Stimulated activated CD4-positive, alpha-beta T cell treated with anti-CD3 and anti-CD28 coated beads, Interleukin-12 subunit alpha, Interleukin-12 subunit beta, amount 100 ng/mL, for 4 hours (primary cell): ENCODE data around the gene RASSF5.
A peak's percentile ranks its signal among the peaks of the same experiment; 100 is the strongest.
"Not testable (repeated sequence)": the region's sequence is repeated elsewhere in the genome, so short reads cannot be mapped to it uniquely, and the experiment has no call there.

Source experiments
- DNase-seq: peaks from one replicate; pipeline ENCODE4 v3.0.0-alpha.2; 2020

Gene RASSF5

GRCh38 chr1:206477110-206477509 is 30.2 kb upstream of the RASSF5 start:
- no peak for DNase-seq

DNA sequence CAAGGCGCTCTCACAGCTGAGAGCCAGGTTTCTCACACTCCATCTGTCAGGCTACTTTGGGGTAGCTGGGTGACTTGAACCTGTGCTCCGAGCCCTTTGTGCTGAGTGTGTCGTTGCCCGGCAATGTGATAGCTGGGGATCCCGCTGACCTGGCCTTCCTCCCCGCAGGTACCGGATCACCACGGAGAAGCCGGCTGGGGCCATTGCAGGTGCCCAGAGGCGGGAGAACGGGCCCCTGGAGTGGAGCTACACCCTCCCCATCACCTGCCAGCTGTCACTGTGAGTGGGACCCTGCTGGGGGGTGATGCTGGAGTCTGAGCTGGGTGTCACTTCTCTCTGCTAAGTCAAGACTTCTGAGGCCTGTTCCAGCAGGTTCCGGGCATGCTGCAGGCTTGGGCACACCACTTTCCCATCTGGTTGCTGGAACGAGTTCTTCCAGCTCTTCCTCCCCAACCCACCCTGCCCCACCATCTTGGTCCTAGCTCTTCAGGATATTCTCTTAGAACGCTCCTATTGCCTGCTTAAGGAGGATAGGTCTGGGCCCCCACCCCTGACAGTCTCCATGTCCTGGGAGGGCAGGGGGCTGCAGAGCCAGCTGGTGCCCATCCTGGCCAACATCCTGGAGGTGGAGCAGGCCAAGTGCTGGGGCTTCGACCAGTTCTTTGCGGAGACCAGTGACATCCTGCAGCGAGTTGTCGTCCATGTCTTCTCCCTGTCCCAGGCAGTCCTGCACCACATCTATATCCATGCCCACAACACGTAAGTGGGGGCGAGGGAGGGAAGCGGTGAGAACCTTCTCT is 29.6 kb upstream of the RASSF5 start:
- no peak for DNase-seq

DNA sequence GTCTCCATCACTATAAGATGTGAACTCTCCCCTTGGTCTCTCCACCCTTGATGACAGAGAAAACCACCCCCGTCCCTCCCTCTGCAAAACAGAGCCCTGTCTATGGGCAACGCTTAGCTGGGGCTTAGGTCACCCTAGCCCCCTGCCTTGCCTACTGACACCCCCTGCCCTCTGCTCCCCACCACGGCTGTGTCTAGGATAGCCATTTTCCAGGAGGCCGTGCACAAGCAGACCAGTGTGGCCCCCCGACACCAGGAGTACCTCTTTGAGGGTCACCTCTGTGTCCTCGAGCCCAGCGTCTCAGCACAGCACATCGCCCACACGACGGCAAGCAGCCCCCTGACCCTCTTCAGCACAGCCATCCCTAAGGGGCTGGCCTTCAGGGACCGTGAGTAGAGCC is 28.6 kb upstream of the RASSF5 start:
- no peak for DNase-seq

GRCh38 chr1:206479183-206480125 is 27.9 kb upstream of the RASSF5 start:
- DNase-seq = peak; percentile 64

DNA sequence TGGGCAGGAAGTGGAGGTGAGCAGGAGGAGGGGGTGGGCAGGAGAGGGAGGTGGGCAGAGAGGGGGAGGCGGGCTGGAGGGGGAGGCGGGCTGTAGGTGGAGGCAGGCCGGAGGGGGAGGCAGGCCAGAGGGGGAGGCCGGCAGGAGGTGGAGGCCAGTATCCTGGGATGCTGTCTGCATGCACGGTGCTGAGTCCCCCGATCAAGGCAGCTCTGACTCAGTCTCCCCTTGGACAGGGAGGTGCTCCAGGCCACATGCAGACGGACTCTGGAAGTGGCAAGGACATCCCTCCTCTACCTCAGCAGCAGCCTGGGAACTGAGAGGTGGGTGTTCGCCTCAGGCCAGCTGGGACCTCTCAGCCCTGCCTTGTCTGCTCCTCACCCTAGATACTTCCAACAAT is 27.1 kb upstream of the RASSF5 start:
- no peak for DNase-seq

DNA sequence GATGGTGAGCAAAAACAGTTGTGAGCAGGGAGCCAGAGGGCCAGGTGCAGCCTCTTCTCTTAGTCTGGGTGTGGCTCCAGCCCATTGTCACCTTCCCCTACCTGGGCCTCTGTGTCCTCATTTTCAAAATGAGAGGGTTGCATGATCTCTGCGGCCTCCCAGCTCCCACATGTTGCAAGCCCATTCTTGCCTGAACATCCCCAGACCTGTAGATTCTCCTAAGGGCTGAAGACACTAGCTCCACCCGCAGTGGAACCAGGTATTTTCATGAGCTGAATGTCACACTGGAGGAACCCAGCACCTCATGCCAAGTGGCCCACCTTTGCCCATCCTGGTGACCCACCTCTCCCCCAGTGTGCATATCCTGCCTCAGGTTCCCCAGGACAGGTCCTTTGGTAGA is 24.7 kb upstream of the RASSF5 start:
- no peak for DNase-seq

GRCh38 chr1:206483864-206484263 is 23.5 kb upstream of the RASSF5 start:
- DNase-seq = not testable (repeated sequence)

DNA sequence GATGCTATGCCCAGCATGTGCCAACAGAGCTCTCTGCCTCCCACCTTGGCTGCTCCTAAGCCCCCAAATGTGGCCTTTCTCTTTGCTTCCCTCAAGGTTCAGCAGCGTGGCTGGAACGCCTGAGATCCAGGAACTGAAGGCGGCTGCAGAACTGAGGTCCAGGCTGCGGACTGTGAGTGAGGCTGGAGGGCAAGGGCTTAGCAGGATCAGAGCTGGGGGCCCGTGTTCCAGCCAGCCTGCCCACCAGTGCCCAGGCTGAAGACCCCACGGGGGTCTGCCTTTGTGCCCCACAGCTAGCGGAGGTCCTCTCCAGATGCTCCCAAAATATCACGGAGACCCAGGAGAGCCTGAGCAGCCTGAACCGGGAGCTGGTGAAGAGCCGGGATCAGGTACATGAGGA is 22.4 kb upstream of the RASSF5 start:
- DNase-seq = no peak

DNA sequence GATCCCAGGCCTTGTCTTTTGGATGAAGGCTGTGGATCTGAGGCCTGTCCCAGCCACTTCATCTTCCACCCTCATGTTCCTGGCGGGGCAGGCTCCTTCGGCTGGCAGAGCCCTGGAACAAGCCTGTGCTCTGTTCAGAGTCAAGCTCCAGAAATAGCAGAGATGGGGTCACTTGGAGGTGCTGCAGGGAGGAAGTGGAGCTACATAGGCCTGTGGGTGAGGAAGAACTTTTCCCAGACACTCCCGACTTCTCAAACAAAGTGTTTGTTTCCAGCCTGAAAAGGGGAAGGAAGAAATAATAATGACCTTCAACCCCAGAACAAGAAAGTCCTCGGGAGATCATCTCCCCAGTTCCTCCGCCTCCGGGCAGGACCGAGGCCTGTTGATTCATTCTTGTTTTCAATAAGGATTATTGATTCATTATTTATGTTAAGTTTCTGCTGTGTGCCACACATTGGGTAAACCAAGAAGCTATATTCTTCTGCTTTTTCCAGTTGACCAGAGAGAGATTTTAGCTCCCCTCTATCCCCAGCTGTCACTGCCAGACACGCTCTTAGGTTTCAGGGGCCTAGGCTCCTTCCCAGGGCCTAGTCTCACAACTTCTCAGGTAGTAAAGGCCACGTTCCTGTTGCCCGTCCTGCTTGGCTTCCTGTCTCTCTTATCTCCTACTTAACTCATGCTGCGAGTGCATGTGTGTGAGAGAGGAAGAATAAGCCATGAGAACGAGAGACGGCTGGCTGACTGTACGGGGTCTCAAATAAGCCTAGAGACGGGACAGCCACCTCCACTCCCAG is 20.1 kb upstream of the RASSF5 start:
- DNase-seq = no peak

DNA sequence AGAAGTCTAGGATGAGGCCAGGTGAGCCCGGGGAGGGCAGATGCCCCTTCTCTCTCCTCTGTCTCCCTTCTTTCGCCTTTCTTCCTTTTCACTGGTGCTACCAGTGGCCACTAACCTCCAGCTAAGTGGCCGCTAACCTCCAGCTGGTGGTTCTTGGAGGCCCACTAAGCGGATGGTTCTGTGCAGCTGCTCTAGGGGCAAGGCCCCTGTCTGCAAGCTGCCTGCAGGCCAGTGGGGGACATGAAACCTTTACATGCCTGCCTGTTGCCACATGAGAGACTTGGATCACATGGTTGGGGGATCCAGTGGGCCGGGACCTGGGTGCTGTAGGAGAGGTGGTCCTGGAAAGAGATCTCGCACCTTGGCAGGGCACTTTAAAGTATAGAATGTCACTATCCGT is 19.4 kb upstream of the RASSF5 start:
- DNase-seq = no peak

GRCh38 chr1:206488466-206488865 is 18.9 kb upstream of the RASSF5 start:
- DNase-seq = no peak

- peak; percentile 74 for DNase-seq
Measured at GRCh38 chr1:206489980-206490770, 17.2 kb upstream of the RASSF5 start.

- DNase-seq = no peak
Measured at GRCh38 chr1:206490771-206491405, 16.4 kb upstream of the RASSF5 start.

GRCh38 chr1:206491616-206492015 is 15.7 kb upstream of the RASSF5 start:
- DNase-seq = no peak

DNA sequence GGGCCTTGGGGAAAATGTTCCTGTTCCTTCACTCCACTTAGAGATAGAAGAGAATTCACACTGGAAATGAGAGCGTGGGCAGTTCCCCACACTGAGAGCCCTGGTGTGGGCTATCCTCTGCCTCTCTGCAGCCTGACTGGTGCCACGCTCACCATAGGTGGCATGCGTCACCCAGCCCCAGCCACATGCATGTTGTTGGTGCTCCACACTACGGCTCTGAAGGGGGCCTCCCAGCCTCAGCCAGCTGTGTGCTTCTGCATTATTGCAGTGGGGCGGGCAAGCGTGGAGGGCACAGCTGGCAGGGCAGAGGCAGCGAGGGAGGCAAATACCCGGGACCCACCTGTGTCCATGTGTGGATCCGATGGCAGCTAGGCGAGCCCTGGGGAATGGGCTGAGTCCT is 14.7 kb upstream of the RASSF5 start:
- DNase-seq = no peak

DNA sequence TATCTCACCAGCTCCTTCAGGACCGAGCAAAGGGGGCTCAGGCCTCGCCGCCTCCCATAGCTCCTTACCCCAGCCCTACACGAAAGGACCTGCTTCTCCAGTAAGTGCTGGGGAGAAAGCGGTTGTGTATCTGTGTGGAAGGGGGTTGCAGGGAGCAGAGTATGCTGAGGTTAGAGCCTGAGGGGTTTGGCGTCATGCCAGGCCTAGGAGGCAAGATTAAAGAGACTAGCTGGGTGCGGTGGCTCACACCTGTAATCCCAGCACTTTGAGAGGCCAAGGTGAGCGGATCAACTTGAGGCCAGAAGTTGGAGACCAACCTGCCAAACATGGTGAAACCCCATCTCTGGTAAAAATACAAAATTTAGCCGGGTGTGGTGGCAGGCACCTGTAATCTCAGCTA is 14.1 kb upstream of the RASSF5 start:
- DNase-seq = no peak

DNA sequence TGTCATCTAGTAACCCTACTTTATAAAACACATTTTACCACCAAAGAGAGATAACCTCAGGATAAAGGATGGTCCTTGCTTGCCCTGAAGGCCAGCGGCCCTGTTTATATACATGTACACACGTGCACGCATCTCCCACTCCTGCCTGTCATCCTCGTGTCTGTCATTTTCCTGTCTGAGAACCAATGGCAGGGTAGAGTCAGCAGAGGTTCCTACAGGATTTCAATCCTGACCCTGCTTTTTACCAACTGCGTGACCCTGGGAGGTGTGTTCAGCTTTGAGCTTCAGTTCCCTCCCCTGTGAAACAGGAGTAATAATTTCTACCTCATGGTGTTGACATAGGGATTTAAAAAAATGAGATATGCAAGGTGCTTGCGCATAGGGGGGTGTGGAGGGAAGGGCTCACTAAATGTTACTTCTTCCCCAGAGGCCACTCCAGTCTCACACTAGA is 12.3 kb upstream of the RASSF5 start:
- DNase-seq = no peak

DNA sequence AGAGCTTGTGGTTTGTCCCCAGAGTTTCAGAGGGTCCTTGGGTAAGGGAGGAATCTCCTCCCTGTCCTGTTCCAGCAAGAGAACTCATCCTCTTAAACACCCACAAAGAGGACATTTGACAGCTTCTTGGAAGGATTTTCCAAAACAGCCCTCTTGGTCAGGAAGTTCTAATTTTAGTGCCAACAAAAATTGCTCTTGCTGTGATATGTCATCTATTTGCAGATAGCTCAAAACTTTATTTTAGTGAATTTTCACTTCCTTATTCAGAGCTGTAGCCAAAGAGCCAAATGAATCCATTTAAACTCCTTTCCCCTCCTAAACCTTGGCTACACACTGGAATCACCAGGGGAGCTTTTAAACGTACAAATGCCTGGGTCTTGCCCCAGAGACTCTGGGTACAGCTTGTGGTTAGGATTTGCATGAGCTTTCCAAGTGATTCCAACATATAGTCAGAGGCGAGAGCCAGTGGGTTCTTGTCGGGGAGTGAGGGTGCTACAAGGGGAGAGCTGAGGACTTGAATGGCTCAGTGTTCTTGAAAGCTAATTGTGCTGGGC is 11.8 kb upstream of the RASSF5 start:
- DNase-seq = no peak

GRCh38 chr1:206496131-206496793 is 11.1 kb upstream of the RASSF5 start:
- DNase-seq = no peak

DNA sequence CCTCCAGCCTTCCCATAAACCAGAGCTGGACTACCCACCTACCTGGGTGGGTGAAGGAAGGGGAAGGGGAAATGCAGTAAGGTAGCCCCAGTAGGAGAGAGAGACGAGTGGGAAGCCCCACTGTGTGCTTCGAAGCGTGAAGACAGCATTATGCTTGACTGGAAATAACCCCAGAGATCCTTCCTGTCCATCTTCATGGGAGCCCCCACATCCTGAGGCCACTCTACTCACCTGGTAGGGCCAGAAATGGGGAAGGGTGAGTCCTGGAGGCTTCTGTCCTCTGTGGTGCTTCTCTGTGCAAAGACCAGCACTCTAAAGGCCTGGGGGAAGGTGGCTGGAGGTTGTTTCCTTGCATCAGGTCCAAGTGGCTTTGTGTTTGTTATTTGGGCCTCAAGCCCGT is 10.0 kb upstream of the RASSF5 start:
- no peak for DNase-seq

DNA sequence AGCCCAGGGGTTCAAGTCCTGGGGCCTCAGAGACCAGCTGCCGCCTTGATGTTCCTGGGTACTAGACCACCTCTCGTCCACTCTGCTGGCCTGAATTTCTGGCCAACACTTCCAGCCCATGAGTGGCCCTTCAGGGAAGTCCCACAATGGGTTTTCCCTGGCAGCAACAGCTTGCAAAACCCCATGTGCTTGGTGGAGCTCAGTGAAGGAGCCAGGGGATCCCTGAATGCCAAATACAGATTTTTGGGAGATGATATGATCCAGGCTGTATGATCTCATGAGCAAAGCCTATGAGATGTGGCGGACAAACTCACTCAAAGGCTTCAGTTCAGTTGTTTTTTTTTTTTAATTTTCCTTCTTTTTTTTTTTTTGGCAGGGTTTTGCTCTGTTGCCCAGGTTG is 9.6 kb upstream of the RASSF5 start:
- no peak for DNase-seq
